Measurements from ENCODE around the gene ZNF436.
"Not testable (repeated sequence)": the region's sequence is repeated elsewhere in the genome, so short reads cannot be mapped to it uniquely, and the experiment has no call there.

Gene ZNF436

GRCh38 chr1:23366146-23366545 lies 3.5 kb downstream of the ZNF436 start:
- no peak for DNase-seq

DNA sequence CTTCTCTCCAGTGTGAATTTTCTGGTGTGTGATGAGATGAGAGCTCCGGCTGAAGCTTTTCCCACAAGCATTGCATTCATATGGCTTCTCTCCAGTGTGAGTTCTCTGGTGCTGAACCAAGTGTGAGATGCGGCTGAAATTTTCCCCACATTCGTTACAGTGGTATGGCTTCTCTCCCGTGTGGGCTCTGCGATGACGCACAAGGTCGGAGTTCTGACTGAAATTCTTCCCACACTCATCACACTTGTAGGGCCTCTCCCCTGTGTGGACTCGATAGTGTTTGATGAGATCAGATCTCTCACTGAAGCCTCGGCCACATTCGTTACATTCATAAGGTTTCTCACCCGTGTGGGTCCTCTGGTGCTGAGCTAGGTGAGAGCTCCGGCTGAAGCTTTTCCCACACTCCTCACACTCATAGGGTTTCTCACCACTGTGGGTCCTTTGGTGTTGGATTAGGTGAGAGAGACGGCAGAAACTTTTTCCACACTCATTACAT lies 7.4 kb downstream of the ZNF436 start:
- no peak for DNase-seq

- no peak for DNase-seq
Observed at GRCh38 chr1:23358310-23358875, 11.2 kb downstream of the ZNF436 start.

DNA sequence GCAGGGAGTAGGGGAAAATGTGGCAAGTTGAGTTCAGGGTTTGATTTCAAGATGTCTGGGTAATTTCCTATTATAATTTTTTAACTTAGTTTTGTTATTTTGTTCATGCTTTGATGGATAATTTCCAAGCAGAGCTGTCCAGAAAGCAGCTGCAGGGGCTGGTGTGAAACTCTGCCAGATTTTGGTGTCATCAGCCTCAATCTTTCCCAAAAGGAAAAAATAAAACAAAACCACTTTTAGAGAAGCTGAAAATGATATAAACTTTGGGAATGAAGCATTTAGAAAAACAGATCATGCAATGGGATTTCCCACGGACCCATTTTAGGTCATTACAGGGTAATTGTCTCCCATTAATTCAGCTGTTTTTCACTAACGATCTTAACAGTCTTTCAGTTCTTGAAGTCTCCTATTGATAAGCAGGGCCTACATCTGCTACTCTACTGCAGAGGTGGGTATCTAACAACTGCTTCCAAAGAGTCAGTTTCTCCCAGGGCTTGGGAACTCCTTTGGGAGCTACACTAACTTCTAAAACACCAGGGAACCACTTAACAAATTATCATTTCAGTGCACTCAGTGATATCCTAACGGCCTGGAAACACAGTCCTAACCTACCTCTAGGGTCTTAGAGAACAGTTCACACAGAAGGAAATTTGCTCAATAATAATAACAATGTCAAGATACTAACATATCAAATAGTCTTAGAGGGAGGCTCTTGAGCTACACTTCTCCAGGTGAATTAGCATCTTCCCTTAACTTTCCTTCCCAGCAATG lies 12.3 kb downstream of the ZNF436 start:
- no peak for DNase-seq

DNA sequence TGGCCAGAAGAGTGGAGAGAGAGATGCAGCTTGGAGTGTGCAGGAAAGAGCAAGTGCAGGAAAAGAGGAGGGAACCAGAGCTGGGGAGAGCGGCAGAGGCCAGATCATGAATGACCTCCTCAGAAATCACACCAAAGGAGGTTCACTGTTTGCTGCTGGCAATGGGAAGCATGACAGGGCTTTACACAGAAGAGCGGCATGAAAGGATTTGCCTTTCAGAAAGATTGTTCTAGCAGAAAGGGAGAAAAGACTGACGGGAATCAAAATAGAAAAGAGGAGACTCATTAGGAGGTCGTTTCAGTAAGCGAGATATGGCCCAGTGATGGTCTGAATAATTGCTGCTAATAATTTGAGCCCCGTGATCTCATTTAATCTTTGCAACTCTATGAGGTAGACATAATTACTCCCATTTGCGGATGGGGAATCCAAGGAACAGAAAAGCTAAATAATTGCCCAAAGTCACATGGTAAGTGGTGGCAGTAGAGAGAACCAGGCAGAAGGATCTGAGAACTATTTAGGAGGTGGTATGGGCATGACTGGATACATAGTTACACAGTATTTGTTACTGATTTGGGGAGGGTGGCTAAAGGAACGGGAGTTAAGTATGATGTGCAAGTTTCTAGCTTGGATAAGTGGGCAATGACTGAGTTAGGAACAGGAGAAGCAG lies 13.0 kb downstream of the ZNF436 start:
- DNase-seq, result no peak

GRCh38 chr1:23354245-23354644 lies 15.4 kb downstream of the ZNF436 start:
- no peak for DNase-seq

DNA sequence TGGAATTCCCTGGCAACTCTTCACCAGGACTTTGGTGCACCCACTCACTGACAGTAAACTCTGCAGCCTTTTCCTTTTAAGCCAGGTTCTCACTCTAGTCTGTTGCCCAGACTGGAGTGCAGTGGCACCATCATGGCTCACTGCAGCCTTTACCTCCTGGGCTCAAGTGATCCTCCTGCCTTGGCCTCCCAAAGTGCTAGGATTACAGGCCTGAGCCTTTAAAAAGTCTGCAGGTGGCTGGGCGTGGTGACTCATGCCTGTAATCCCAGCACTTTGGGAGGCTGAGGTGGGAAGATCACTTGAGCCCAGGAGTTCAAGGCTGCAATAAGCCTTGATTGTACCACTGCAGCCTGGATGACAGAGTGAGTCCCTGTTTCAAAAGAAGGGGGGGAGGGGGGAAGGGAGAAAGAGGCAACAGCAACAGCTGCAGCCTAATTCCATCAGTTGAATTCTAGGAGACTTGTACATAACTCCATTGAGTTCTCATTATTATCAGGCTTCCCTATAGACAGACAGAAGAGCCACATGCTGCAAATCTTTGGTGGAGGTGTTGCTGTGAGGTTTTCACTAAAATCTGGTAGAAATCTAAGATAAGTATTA lies 17.4 kb downstream of the ZNF436 start:
- no peak for DNase-seq

GRCh38 chr1:23345920-23346319 lies 23.7 kb downstream of the ZNF436 start:
- no peak for DNase-seq

DNA sequence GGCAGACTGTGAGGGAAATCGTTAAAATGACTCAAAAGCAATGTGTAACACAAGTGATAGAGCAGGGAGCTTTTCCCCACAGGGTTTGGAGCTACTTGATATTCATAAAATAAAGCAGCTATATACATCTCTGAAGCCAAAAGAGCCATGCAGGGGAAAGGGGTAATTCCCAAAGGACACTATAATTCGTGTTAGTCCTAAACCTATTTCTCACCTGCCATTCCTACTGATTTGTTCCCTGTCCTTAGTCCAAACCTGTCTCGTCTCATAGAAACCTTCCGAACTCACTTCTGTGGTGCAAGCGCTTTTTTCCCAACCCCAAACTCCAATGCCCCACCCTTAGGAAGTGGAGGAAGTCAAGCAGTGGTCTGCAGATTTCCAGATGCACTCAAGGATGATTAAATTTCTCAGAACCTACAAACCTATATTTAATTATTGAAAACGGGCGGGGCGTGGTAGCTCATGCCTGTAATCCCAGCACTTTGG lies 24.6 kb downstream of the ZNF436 start:
- no peak for DNase-seq

DNA sequence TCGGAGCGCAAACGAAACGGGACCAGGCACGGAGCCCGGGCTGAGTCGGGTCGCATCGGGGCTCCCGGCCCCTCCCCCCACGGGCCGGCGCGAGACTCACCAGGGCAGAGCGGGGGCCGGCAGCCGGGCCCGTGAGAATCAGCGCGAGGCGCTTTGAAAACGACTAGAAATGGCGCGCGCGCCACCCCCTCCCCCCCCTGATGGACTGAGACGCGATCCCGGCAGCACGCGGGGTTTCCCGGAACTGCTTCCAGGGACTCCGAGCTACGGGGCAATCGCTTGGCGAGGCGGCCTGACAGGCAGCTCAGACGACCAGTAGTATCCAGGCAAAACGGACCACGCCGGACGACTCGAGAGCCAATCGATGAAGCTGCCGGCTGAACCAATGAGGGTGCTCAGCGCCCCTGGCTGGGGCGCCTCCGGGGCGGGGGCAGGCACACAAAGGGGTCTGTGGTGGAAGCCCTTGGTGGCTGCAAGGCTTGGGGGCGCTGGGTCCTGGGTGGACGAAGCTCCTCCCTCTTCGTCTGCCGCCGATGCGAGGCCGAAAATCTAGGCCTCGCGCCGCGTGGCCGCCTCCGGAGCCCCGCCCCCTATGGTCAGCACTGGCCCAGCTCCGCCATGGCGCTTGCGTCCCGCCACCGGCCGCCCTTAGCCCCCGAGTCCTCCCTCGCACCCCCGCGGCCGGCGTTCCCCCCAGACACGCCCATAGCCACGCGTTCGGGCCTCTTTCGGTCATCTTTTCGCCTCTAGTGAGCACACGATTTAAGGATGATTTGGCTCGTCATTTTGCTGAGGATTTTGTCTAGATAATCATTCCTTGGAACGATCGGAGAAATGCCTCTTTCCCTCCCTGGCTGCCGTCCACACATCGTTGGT lies 25.3 kb downstream of the ZNF436 start, which contains the start of gene HNRNPR:
HNRNPR (minus strand) TSS at position 174 of the 876 bp plus-strand sequence. CDS start 3,276 bp downstream, outside the sequence.
- DNase-seq, result peak; percentile 99

- DNase-seq, result peak; percentile 25
Observed at GRCh38 chr1:23343221-23344110, 26.2 kb downstream of the ZNF436 start.

- DNase-seq, result peak; percentile 19
Observed at GRCh38 chr1:23341931-23342692, 27.5 kb downstream of the ZNF436 start.

DNA sequence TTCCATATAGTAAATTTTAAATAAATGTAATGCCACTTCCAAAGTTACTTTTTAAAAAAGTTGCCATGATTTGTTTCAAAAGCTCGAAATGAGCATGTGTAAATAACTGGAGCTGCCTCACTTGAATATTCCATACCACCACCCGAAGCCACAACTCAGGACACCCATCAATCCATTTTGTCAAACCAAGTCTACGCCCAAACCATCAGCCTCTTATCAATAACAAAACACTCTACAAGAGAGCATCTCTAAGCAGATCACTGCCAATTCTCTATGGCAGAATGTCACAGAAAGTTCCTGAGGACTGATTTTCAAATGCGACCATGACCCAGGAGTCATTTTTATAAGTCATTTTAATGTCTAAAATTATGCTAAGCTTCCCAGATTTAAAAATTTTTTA lies 30.0 kb downstream of the ZNF436 start:
- DNase-seq, result no peak

DNA sequence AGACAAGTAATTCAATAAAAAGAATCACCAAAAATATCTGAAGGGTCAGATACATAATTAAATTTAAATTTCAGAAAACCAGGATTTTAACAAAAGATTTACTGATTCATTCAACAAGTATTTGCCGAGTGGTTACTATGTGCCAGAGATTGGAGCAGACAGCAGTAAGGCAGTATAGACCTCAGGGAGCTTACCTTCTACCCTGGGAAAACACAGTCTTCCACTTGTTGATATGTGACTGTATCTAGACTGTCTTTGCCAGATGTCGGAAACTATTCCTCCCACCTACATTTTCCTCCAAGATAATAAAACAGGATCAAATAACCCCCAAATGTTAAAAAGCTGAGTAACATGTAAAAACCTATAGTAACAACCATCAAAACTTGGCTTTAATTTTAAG lies 31.8 kb downstream of the ZNF436 start:
- DNase-seq, result no peak

- DNase-seq, result no peak
Observed at GRCh38 chr1:23331713-23332112, 37.9 kb downstream of the ZNF436 start.

- no peak for DNase-seq
Observed at GRCh38 chr1:23330846-23331245, 38.8 kb downstream of the ZNF436 start.

GRCh38 chr1:23325393-23325792 lies 44.2 kb downstream of the ZNF436 start:
- no peak for DNase-seq

- no peak for DNase-seq
Observed at GRCh38 chr1:23322770-23323169, 46.9 kb downstream of the ZNF436 start.

DNA sequence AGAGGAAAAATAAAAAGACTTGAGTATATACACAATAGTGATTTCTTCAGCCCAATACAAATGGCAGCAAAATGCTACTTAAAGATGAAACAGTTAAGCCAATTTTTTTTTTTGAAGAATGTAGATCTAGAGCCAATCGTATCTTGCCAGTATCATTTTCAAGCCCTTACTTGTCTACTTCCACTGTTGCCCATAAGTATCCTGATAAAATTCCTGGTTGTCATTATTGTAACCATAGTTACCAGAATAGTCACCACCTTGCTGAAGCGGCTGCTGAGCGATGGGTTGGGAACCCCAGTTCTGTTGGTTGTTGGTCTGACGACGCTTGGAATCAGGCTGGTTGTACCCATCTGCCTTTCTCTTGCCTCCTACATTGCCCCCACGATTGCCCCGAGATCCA lies 59.4 kb downstream of the ZNF436 start:
- DNase-seq, result not testable (repeated sequence)
